Hematopoietic multipotent progenitor cell treated with erythropoietin and hydrocortisone succinate and interleukin-3 and kit ligand, for 17 days (in vitro differentiated cells): ENCODE results near the gene DMAC2L.

Experiments
- DNase-seq: peaks from one replicate; pipeline ENCODE4 v3.0.0-alpha.2; 2015; ENCODE audit warnings: low spot score

DMAC2L gene

DNA sequence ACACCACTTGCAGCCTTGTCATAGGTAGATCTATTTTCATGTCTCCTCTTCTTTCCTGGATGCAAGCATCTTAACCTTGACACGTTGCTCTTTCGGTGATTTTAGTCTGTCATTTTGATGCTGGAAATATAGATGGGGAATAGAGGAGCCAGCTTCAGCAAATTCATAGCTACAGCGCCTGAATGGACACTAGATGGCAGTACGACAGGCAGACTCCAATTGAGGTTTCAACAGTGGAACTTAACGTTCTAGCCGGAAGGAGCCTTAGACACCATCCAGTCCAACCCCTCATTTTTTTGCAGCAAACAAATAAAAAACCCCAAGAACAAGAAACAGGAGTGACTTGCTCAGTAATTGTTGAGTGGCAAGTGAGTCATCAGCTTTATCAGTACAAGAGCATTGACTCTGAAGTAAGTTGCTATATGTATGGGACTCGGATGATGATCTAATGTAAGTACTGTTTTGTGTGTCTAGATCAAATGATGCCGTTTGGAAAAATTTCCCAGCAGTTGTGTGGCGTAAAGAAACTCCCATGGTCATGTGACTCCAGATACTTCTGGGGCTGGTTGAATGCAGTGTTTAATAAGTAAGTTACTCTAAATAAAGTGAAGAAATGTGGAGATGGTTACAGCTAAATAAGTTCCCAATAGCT is 9.0 kb downstream of the DMAC2L start:
- DNase-seq, result peak; percentile 94

DNA sequence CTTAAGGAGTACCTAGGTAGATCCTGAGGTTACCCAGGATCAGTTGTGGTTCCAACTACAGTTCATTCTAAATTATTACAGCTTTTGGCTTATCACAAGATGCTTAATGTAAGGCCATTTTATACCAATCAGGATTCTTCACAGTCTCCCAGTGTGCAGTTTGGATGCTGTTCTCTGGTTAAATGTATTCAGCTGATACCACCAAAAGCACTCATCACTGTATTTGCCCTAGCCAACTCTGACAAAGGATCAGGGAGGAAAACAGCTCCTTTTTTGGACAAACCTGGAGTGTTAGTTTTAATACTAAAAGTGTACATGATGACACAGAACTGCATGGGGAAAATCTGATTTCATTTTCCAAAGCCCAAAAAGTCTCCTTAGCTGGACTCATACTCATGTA is 19.5 kb downstream of the DMAC2L start:
- DNase-seq, result no peak

DNA sequence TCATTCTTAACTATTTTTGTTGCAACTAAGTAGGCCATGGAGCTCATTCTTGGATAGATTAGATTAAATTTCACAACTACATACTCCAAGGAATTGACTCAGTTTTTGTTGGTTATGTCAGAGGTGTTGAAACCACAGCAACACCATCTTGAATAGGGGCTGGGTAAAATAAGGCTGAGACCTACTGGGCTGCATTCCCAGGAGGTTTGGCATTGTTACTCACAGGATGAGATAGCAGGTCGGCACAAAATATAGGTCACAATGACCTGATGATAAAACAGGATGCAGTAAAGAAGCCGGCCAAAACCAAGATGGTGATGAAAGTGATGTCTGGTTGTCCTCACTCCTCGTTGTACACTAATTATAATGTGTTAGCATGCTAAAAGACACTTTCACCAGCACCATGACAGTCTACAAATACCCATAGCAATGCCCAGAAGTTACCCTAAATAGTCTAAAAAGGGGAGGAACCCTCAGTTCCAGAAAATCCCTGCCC is 20.9 kb downstream of the DMAC2L start:
- DNase-seq, result no peak

DNA sequence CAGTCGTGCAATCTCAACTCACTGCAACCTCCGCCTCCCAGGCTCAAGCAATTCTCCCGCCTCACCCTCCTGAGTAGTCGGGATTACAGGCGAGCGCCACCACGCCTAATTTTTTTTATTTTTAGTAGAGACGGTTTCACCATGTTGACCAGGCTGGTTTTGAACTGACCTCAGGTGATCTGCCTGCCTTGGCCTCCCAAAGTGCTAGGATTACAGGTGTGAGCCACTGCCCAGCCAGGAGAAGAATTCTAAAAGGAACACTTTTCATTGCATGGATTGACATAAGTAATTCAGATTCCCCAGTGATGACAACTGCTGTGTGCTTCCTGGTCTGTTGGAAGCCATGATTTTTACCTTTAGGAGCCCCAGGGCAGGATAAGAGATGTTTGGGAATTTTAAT is 22.1 kb downstream of the DMAC2L start:
- DNase-seq, result no peak

DNA sequence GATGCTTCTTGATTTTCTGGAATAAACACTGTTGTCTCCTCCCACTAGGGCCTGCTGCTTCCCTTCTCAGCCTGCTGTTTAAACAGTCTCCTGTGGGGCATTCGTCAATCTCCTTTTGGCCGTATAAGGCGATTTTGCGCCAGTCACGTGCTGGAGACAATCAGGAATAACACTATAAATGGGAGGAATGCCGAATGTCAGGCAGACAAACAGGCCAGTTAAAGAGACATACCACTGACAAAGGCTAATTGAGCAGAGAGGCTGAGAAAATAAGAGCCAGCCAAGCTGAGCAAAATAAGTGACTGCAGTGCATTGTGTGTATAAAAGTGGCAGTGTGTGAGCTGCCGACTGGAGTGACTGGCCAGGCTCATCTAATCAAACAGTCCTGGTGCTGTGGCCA is 23.3 kb downstream of the DMAC2L start:
- DNase-seq, result no peak

DNA sequence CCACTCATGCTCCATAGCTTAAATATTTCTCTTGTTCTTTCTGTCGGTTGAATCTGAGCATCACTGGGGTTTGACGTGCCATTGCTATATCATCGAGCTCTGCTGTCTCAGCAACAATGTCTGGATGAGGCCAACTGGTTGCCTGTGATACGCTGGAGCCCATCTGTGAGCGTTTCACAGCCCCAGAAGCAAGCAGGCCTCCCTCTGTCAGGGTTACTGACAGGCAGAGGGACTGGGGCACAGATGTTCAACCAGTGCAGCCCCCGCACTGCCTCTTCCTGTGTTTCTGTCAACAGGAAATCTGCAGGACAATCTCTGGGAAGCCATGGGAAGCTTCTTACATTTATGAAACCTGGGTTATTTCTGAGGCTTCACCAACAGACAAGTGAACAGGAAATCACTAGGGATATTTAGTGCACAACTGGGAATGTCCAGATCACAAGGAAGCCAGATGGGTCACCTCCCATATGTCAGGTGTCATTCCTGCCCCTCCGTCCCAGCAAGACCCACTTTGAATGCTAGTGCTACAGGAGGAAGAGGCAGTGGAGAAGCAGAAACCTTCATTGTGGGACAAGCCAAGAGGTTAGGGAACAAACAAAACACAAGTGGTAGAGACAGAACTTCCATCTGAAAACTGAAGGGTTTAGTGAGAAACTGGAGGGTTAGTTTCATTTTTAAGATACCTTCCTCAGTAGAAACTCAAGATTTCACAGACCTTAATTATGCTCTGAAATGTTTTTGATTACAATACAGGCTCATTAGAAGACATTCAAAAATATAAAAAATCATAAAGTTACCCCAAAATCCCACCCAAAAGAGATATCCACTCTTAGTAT is 24.1 kb downstream of the DMAC2L start:
- peak; percentile 72 for DNase-seq

DNA sequence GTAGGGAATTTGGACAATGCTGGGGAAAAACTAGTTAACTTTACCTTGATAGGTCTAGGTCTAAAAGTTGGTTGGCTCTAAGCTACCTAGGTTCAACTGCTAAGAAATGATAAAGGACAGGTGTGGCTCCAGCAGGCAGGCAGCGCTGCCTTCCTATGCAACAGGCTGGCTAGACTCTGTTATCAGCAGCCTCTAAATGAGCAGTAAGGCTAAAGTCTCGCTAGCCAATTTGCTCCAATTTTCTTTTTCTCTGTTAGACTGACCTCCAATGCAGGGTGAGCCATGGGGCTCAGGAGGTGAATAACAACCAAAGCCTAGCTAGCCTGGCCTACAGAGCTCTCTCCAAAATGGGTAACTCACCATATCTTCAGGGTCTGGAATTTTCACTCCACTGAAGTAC is 26.5 kb downstream of the DMAC2L start:
- peak; percentile 65 for DNase-seq

DNA sequence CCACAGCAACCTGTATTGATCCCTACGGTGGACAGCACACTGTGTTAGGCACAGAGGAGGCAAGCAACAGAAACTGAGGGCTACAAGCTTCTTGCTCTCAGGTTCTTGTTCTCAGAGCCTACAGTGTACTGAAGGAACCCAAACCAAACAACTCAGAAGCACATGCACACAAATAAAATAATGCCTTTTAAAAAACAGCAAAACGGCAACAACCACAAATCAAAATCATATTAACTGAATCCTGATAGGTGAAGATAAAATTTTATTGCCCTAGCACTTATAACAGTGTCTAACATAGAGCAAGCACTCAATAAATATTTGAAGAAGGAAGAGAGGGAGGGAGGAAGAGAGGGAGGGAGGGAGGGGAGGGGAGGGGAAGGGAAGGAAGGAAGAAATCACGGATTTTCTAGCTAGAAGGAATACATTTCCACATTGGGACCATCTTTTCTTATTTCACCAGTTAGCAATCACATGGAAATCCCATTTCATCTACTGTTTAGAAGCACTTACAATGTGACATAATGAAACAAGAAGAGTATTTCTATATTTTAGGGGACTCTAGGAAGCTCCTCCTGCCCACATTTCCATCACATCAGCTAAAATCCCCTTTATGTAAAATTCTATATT is 27.2 kb downstream of the DMAC2L start:
- DNase-seq, result no peak

DNA sequence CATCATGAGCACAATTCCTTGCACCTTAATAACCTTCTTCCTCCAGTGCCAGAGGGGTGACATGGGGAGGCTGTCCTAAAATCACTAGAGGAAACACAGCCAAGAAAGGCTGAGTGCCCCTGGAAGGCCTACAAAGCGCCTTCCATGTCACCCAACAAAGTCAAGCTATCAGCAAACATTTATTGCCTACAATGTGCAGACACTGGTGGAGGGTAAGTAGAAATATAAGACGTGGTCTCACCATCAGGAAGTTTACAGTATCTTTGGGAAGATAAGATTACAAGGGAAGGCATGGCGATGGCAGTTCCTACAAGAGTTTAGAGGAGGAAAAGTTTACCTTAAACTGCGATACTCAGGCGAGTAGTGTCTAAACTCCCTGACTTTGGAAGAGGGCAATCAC is 27.9 kb downstream of the DMAC2L start:
- peak; percentile 29 for DNase-seq

DNA sequence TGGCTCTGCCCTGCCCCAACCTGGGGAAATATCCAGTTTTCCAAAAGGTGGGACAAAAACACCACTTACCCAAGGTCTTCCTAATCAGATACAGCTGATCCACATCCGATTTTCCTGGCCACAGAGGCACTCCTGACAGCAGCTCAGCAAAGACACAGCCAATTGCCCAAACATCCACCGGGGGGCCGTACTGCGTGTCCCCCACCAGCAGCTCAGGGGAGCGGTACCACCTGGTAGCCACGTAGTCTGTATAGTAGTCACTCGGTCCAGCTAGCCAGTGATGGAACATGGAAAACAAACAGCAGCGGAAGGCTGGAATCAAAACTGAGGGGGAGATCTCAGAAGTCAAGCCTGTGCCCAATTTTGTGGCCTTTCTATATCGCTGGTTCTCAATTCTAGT is 28.8 kb downstream of the DMAC2L start:
- peak; percentile 51 for DNase-seq

DNA sequence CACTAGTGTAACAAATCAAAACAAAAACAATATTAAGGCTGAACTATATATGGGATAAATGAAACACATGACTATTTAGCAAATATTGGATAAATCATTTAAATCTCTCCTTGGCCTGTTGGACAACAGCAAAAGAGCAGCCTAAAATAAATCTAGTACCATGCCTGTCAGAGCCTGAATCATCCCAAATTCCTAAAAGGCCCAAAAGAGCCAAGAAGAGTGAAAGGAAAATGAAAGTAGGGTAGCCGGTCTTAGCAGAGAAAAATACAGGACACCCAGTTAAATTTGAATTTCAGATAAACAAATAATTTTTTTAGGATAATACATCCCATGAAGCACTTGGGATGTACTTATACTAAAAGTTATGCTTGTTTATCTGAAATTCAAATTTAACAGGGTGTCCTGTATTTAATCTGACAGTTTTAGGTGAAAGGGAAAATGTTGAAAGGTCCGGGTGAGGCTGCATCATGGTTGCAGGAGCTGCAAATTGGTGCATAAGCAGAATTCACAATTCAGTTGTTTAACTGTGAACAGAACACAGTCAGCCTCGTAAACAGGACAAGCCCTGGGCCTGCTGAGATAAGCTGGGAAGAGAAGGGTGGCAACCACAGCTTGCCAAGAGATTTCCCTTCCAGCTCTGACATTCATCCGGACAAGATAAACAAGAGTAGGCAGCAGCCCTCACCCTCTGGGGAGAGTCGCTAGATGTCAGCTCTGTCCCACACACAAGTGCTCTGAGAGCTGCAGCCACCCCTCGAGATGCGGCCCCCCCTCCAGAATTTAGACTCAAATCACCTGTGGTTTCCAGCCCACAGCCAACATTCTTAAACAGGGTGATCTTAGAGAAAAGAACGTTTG is 30.3 kb downstream of the DMAC2L start:
- peak; percentile 97 for DNase-seq

DNA sequence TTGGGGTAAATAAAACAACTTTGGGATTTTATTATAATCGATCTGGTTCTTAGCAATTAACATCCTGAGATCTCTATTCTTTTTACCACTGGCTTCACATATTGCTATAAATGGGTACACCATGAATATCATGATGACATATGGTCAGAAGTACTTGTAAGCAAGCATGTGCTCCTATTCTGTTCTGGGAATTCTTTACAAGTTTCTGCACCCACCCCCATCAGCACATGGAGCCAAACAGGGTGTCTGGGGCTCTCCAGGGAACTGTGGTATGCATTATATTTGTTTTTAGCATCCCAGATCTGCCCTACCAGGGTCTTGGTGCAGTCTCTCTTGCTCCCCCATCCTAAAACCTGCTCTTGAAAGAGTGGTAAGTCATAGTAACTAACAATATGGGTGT is 31.3 kb downstream of the DMAC2L start:
- no peak for DNase-seq

DNA sequence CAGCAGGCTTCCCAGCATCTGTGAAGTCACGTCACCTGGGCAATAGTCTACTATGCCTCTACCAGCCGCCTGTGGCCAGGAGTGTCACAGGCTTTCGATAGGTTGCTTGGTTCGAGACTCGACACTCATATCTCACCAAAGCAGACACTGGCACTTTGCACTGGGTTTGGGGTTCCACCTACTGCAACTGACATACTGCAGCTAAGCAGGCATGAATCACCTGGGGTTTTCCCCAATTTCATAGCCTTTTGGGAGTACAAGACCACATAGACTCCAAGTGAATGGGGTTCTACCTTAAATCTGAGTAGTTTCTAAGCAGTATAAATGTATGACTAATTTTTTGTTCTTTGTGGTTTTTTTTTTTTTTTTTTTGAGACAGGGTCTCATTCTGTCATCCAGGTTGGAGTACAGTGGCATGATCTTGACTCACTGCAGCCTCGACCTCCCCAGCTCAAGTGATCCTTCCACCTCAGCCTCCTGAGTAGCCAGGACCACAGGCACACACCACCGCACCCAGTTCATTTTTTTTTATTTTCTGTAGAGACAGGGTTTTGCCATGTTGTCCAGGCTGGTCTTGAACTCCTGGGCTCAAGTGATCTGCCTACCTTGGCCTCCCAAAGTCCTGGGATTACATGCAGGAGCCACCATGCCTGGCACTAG is 32.1 kb downstream of the DMAC2L start:
- DNase-seq, result peak; percentile 96

DNA sequence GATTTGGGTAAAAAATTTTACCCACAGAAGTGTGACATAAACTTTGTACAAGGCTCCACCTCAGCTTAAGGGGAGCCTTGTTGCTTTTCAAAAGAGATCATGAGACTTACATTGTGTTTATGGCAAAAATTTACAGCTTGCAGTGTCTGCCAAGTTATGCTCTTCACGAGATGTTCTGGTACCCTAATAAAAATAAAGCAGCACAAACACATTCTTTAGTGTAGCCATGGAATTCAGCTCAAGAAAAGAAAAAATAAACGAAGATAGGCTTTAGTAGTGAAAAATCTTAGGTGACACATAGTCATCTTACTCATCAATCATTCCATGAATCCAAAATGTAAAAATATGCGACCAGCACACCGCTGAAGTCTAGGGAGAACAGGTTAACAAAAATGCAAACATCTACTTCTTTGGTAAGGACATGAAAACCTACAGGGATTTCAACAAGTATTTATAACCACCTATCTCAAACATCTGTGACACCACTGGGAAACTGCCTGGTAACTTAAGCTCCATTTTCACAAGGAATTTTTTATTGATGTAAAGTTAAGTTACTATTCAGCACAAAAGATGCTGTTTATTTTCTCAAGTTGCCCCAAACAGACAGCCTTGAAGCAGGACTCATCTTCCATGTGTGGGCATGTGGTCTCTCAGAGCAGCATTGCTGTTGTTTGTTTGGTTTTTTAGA is 32.9 kb downstream of the DMAC2L start:
- DNase-seq, result peak; percentile 59

DNA sequence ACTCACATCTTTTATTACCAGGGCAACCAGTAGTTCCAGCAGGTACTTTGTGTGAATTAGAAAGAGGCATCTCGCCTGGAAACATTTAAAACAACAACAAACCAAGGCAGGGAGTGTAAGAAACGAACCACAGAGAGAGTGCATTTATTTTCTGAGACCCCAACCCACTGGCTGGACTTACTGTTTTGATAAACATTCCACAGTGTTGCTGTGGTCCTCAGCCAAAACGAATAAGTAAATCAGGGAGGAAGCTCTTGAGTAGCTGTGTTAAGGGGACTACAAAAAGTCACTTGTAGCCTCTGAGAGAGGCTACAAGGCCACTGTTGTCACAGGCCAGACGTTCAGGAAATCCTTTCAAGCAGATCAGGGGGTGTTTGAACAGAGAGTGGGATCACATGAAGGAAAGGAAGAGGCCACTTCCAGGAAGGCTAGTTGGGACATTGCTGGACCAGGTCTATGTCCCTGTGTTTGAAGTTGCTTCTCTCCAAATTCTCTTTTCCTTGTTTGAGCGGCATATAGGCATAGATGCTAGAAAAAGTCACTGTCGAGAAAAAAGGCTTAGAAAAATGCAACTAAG is 33.8 kb downstream of the DMAC2L start:
- DNase-seq, result peak; percentile 37

DNA sequence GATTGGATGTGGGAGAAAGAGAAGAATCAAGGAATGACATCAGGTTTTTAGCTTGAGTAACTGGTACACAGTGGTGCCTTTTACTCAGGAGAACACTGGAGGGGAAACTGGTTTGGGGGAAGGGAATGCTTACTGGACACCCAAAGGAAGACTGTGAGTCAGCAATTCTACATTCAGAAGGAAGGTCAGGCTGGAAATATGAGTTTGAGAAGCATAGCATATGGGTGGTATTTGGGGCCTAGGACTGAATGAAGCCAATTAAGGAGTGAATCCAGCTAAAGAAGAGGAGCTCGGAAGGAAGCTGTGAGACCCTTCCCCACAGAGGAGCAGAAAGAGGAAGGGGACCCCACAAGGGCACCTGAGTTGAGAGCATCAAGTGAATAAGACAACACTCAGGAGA is 35.4 kb downstream of the DMAC2L start:
- peak; percentile 68 for DNase-seq

DNA sequence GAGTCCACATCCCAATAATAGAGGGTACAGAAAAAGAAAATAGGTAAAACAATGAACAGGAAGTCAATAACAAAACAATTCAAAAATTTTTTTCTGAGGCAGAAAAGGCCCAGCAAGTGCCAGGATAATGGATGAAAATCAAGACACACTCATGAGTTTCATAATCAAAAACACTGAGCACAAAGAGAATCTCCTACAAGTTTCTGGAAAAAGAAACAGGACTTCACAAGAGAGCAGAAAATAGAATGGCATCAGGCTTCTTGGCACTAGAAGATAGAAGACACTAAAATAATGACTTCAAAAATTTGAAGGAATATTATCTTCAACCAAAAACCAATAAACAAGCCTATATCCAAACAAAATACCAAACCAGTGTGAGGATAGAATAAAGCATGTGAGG is 36.8 kb downstream of the DMAC2L start:
- DNase-seq, result no peak

DNA sequence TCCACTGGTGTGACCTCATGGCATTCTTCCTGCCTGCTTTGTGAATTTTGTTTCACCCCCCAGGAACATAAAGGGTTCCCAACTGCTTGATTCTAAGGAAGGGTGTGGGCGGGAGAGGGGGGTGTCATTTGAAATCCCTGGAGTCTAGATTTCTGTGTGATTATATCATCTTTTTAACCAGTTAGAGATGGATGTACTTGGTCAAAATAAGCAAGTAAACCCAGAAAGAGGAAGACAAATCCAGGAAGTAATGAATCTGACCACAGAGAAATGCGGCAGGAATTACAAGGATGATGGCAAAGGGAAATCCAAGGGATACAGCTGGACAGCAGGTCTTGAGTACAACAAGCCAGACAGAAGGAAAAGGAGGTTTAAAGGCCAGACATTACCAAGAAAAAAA is 38.9 kb downstream of the DMAC2L start:
- DNase-seq, result no peak

DNA sequence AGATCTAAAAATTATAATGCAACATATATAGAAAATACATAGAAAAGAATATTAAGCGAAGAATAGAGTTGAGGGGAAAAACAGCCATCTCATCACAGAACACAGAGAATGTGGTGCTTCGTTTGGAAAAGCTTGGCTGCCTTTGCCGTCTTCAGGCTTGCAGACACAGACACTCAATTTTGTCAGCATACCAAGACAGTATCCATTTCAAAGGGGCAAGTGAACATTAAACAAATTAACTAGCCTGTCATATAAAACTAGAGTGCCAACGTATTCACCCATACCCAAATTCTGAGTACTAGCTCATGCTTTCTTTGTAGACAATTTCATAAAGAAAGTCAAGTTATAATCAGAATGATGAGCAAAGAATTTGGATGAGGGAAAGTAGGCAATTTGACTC is 40.5 kb downstream of the DMAC2L start:
- no peak for DNase-seq

DNA sequence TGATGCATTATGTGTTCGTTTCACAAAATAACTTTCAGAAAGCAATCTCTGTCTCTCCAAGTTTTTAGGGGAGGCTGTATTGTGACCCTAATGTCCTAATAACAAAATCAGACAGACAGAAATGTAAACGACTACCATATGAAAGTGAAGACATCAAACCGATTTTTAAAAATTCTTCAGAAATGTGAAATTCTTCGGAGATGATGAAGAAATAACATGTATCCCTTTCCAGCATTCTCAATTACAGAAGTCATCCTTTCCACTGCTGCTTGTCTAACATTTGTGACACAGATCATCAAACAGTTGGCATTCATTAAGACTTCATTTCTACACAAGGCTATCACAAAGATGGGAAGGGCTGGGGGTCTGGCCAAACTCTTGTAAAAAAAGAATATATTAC is 41.0 kb downstream of the DMAC2L start:
- no peak for DNase-seq

DNA sequence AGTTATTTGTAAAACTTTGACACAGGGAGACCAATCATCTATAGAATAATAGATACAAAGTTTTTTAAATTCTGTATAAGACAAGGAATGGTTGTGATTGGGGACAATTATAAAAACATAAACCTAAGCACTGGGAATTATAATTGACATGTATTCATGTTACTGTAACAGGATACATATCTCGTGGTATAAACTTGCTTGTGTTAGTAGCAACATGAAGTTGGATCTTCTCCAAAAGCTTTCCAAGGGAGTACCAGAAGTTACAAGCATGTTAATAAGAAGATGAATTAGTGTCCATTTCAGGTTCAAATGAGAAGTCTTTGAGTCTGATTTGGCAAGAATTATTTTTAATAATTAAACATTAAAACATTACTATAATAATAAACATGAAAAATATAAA is 42.4 kb downstream of the DMAC2L start:
- no peak for DNase-seq
